H1 (cell line): ENCODE data around the gene EXOSC10.

Experiments used
- CTCF ChIP-seq, 3 experiments: IDR thresholded peaks; 1 replicate in 2 of 3; 2 replicates in 1 of 3; pipeline versions ENCODE4 v1.5.1 to v1.6.1; 2011; ENCODE audit warnings: low read length in 3 of 3, mild to moderate bottlenecking in 3 of 3, inconsistent platforms in 2 of 3, low read depth in 1 of 3, moderate library complexity in 1 of 3; ENCODE audit not compliant: insufficient read depth in 1 of 3; ENCODE audit errors: control extremely low read depth in 1 of 3
- E2F6 ChIP-seq: IDR thresholded peaks from 2 replicates; pipeline ENCODE4 v1.6.1; 2012; ENCODE audit warnings: inconsistent platforms
- JUND ChIP-seq: IDR thresholded peaks from 2 replicates; pipeline ENCODE4 v1.6.1; 2011; ENCODE audit warnings: mild to moderate bottlenecking, improper control_type of control experiment, low read length
- POLR2A ChIP-seq, 2 experiments: IDR thresholded peaks; 1 replicate in 1 of 2; 2 replicates in 1 of 2; pipeline ENCODE4 v1.6.1; 2011; ENCODE audit warnings: low read depth in 2 of 2, low read length in 2 of 2, mild to moderate bottlenecking in 2 of 2; ENCODE audit errors: control extremely low read depth in 1 of 2

- no peak for TF ChIP-seq POLR2A (IDR thresholded peaks at IDR 0.05; ENCODE audit: control extremely low read depth in 1 of 2, low read depth in 2 of 2, low read length in 2 of 2)
- TF ChIP-seq CTCF (IDR thresholded peaks at IDR 0.05; ENCODE audit: control extremely low read depth in 1 of 3, insufficient read depth in 1 of 3, low read depth in 1 of 3, low read length in 3 of 3) = no peak
- no peak for TF ChIP-seq JUND
- TF ChIP-seq E2F6 = no peak
These were observed 43.1 kb upstream of the EXOSC10 start for GRCh38 chr1:11142618-11143391.
